Liver (tissue), 9 donors: ENCODE measurements around the gene GNAT1. TPM values are rescaled to one million over a fixed set of nuclear protein-coding genes. Genes with fewer than 3 reads are reported as not detected.

Experiments
- DNase-seq: peaks from one replicate; pipeline ENCODE4 v3.0.0-alpha.2; 2017; ENCODE audit warnings: low spot score
- H3K27ac ChIP-seq, 2 donors: one replicate each; pipeline ENCODE4 v1.7.0; 2013; ENCODE audit warnings: inconsistent platforms in 2 of 2, low read length in 2 of 2, control low read depth in 1 of 2, low read depth in 1 of 2, mild to moderate bottlenecking in 1 of 2
- H3K27me3 ChIP-seq, 4 donors: one replicate each; pipeline versions ENCODE4 v1.6.1 to v1.7.0; 2013; ENCODE audit warnings: low read length in 3 of 4, inconsistent platforms in 1 of 4, mild to moderate bottlenecking in 1 of 4, moderate library complexity in 1 of 4; ENCODE audit not compliant: control insufficient read depth in 4 of 4, insufficient read depth in 4 of 4
- H3K36me3 ChIP-seq, 4 donors: one replicate each; pipeline versions ENCODE4 v1.6.1 to v1.7.0; 2013; ENCODE audit warnings: low read length in 3 of 4, mild to moderate bottlenecking in 3 of 4, low read depth in 1 of 4, moderate library complexity in 1 of 4; ENCODE audit not compliant: control insufficient read depth in 4 of 4, insufficient read depth in 3 of 4
- H3K4me1 ChIP-seq, 4 donors: one replicate each; pipeline versions ENCODE4 v1.6.1 to v1.7.0; 2013; ENCODE audit warnings: low read length in 3 of 4, mild to moderate bottlenecking in 3 of 4, moderate library complexity in 1 of 4; ENCODE audit not compliant: control insufficient read depth in 4 of 4, insufficient read depth in 4 of 4
- H3K4me3 ChIP-seq, 3 donors: one replicate each; pipeline versions ENCODE4 v1.6.1 to v1.7.0; 2013; ENCODE audit warnings: low read length in 3 of 3, control low read depth in 1 of 3, low read depth in 1 of 3, mild to moderate bottlenecking in 1 of 3
- H3K9ac ChIP-seq, 2 donors: one replicate each; pipeline ENCODE4 v1.7.0; 2013; ENCODE audit warnings: low read length in 2 of 2, mild to moderate bottlenecking in 2 of 2, moderate library complexity in 2 of 2, control low read depth in 1 of 2, low read depth in 1 of 2
- H3K9me3 ChIP-seq, 4 donors: one replicate each; pipeline versions ENCODE4 v1.6.1 to v1.7.0; 2013; ENCODE audit warnings: low read length in 3 of 4; ENCODE audit not compliant: control insufficient read depth in 4 of 4
- ATF3 ChIP-seq: IDR thresholded peaks from 2 replicates; pipeline ENCODE4 v1.6.1; 2016; ENCODE audit warnings: antibody characterized with exemption
- CTCF ChIP-seq: fragments of 150-350 bp; IDR thresholded peaks from 2 replicates; pipeline ENCODE4 v1.5.1; 2017; ENCODE audit warnings: improper control_type of control experiment, low read depth, low read length; ENCODE audit not compliant: missing input control
- EGR1 ChIP-seq, 2 donors: IDR thresholded peaks; 2 replicates each; pipeline ENCODE4 v1.6.1; 2016 to 2018; ENCODE audit warnings: antibody characterized with exemption in 2 of 2, low read depth in 2 of 2
- FOXA1 ChIP-seq: IDR thresholded peaks from 2 replicates; pipeline ENCODE4 v1.6.1; 2016; ENCODE audit warnings: antibody characterized with exemption
- FOXA2 ChIP-seq: IDR thresholded peaks from 2 replicates; pipeline ENCODE4 v1.6.1; 2016; ENCODE audit warnings: antibody characterized with exemption
- GABPA ChIP-seq, 2 donors: IDR thresholded peaks in 1 of 2; conservative IDR thresholded peaks in 1 of 2; 2 replicates each; pipeline ENCODE4 v1.6.1; 2016; ENCODE audit warnings: antibody characterized with exemption in 2 of 2, mild to moderate bottlenecking in 1 of 2, moderate library complexity in 1 of 2
- HNF4A ChIP-seq, 2 donors: conservative IDR thresholded peaks; 2 replicates each; pipeline ENCODE4 v1.6.1; 2016; ENCODE audit warnings: antibody characterized with exemption in 2 of 2, mild to moderate bottlenecking in 2 of 2
- HNF4G ChIP-seq: IDR thresholded peaks from 2 replicates; pipeline ENCODE4 v1.6.1; 2016; ENCODE audit warnings: antibody characterized with exemption
- JUND ChIP-seq, 2 donors: IDR thresholded peaks; 2 replicates each; pipeline ENCODE4 v1.6.1; 2016; ENCODE audit warnings: antibody characterized with exemption in 2 of 2
- NR2F2 ChIP-seq: IDR thresholded peaks from 2 replicates; pipeline ENCODE4 v1.6.1; 2016; ENCODE audit warnings: antibody characterized with exemption
- RAD21 ChIP-seq, 2 donors: IDR thresholded peaks; 2 replicates each; pipeline ENCODE4 v1.6.1; 2016; ENCODE audit warnings: antibody characterized with exemption in 2 of 2, mild to moderate bottlenecking in 2 of 2
- RXRA ChIP-seq, 2 donors: IDR thresholded peaks; 2 replicates each; pipeline ENCODE4 v1.6.1; 2017 to 2018; ENCODE audit warnings: antibody characterized with exemption in 2 of 2, mild to moderate bottlenecking in 1 of 2
- SP1 ChIP-seq: IDR thresholded peaks from 2 replicates; pipeline ENCODE4 v1.6.1; 2018; ENCODE audit warnings: antibody characterized with exemption, mild to moderate bottlenecking
- TAF1 ChIP-seq: conservative IDR thresholded peaks from 2 replicates; pipeline ENCODE4 v1.6.1; 2016; ENCODE audit warnings: antibody characterized with exemption, mild to moderate bottlenecking
- YY1 ChIP-seq: IDR thresholded peaks from 2 replicates; pipeline ENCODE4 v1.6.1; 2016; ENCODE audit warnings: antibody characterized with exemption, mild to moderate bottlenecking
- ZBTB33 ChIP-seq: IDR thresholded peaks from 2 replicates; pipeline ENCODE4 v1.6.1; 2016; ENCODE audit warnings: antibody characterized with exemption
- WGBS: extraction: QIAGEN DNeasy Blood & Tissue Kit; methylation state at CpG from one replicate; pipeline ENCODE4 v1.1.7; 2013; 5-methylcytosine and 5-hydroxymethylcytosine counted together
- polyA plus RNA-seq, 2 donors: library from polyadenylated mRNA; stranded (reverse) in 1 of 2; unstranded in 1 of 2; fragments of 200-250 nt in 1 of 2; fragments of >200 nt in 1 of 2; fragmentation: Nextera tagmentation in 1 of 2; extraction: Ambion mirVana in 1 of 2; gene quantifications; one replicate each; pipeline versions ENCODE4 v1.2.1 to v1.2.3, GENCODE V29; 2013 to 2015
- total RNA-seq, 2 donors: library from RNA; depleted of rRNA; stranded (reverse); fragments of >200 nt; gene quantifications; one replicate each; pipeline ENCODE4 v1.2.3, GENCODE V29; 2014
- TF ChIP-seq, protein P1 (sequence below): IDR thresholded peaks from 2 replicates; pipeline ENCODE4 v1.6.1; 2016; ENCODE audit warnings: antibody characterized with exemption
- donor health status: healthy.
- donor health status: healthy.
- donor health status: healthy.
- donor health status: healthy.
- donor health status: healthy.

The GNAT1 gene
- total and polyA plus RNA-seq, 4 donors, result 0.08 TPM; not detected in 3

- TF ChIP-seq, protein P1, sequence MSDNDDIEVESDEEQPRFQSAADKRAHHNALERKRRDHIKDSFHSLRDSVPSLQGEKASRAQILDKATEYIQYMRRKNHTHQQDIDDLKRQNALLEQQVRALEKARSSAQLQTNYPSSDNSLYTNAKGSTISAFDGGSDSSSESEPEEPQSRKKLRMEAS, result no peak
- TF ChIP-seq FOXA1 (no peak), RXRA (IDR thresholded peaks at IDR 0.05) (no peak), HNF4A (conservative IDR thresholded peaks at IDR 0.05) (no peak), EGR1 (IDR thresholded peaks at IDR 0.05; ENCODE audit: low read depth in 2 of 2) (no peak), NR2F2 (no peak), HNF4G (no peak)
Measured at GRCh38 chr3:50203809-50204803, 12.7 kb downstream of the GNAT1 start (continued).

DNA sequence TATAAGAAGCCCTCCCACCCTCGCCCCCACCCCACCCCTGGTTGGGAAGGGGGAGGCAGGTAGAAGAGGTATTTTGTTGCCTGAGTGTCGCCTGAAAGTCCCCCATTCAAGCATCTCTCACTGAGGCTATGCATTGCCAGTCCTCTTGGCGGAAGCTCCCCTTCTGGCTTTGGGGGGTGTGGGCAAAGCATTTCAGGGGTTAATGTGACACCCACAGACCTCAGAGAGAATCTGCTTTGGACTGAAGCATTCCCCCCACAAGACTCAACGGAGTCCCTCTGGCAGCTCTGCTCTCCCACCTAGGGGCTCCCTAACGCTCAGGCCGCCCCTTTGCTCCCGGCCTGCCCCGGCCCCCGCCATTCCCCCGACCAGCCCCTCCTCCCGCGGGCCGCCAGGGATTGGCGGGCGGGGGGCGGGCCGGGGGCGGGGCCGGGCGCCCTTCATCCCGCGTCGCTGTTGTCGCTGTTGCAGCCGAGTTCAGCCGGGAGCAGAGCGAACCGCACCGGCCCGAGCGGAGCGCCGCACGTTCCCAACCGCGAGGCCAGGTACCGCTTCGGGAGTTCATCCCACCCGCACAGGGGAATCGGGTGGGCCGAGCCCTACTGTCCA lies 13.5 kb downstream of the GNAT1 start, which contains the start of gene SLC38A3:
TSS of gene SLC38A3 (plus strand) at position 468 of the 609 bp plus-strand sequence. CDS start 8,929 bp downstream, outside the sequence.
- TF ChIP-seq YY1, result peak; percentile 17
- no peak for TF ChIP-seq RAD21 (IDR thresholded peaks at IDR 0.05)
- Histone ChIP-seq H3K27ac (peak within 1 kb of the TSS; percentile 95 to 96), H3K36me3 (no peaks in the 10 kb centered on the region), H3K27me3 (no peaks in the 10 kb centered on the region), H3K9me3 (no peaks in the 10 kb centered on the region), H3K4me3 (peak within 1 kb of the TSS; percentile 62 to 77 (median 75)), H3K4me1 (peaks cover 41 to 82% (median 67%) of the 10 kb centered on the region in 4 donors), H3K9ac (peak within 1 kb of the TSS; percentile 65 to 89)
- 2% methylated on average over 41 of the region's 41 CpGs for WGBS
- DNase-seq, result peak; percentile 69

- peak overlapping the region; percentile 62 to 77 (median 75) for H3K4me3 ChIP-seq
- peak overlapping the region; percentile 64 to 74 for H3K9ac ChIP-seq
- 2% methylated on average over 67 of the region's 67 CpGs for WGBS
- peak overlapping the region; percentile 95 to 96 for H3K27ac ChIP-seq
- H3K36me3 ChIP-seq, result no peaks in the 10 kb centered on the region
- H3K4me1 ChIP-seq, result peaks cover 44 to 89% (median 74%) of the 10 kb centered on the region in 4 donors
- no peaks in the 10 kb centered on the region for H3K9me3 ChIP-seq
- H3K27me3 ChIP-seq, result no peaks in the 10 kb centered on the region
- peak; percentile 78 for DNase-seq
- no peak for TF ChIP-seq GABPA (IDR thresholded peaks at IDR 0.05 in 1 of 2, conservative IDR thresholded peaks at IDR 0.05 in 1 of 2)
- TF ChIP-seq EGR1 (IDR thresholded peaks at IDR 0.05; ENCODE audit: low read depth in 2 of 2), result peak; percentile 58 to 76
- no peak for TF ChIP-seq ZBTB33
- peak; percentile 59 for TF ChIP-seq SP1
- peak; percentile 49 to 74 for TF ChIP-seq HNF4A (conservative IDR thresholded peaks at IDR 0.05)
- no peak for TF ChIP-seq CTCF
- TF ChIP-seq HNF4G, result peak; percentile 19
- TF ChIP-seq JUND (IDR thresholded peaks at IDR 0.05), result no peak
- TF ChIP-seq, protein P1, result peak; percentile 60
- peak; percentile 30 for TF ChIP-seq FOXA1
- peak; percentile 51 for TF ChIP-seq YY1
- TF ChIP-seq FOXA2, result peak; percentile 48
- peak; percentile 94 for TF ChIP-seq TAF1
- TF ChIP-seq ATF3, result peak; percentile 45
- TF ChIP-seq RXRA (IDR thresholded peaks at IDR 0.05), result peak; percentile 27 to 44
Measured at GRCh38 chr3:50205413-50206276, 14.2 kb downstream of the GNAT1 start.
